GM10266 (cell line): ENCODE results near the gene SIM1.

Experiments
- DNase-seq: peaks from one replicate; pipeline ENCODE4 v3.0.0; 2012; ENCODE audit errors: extremely low spot score
- CTCF ChIP-seq: IDR thresholded peaks from 2 replicates; pipeline ENCODE4 v1.5.1; 2012; ENCODE audit warnings: mild to moderate bottlenecking, low read depth; ENCODE audit not compliant: control insufficient read depth, insufficient read depth; ENCODE audit errors: missing control alignments

Gene SIM1

DNA sequence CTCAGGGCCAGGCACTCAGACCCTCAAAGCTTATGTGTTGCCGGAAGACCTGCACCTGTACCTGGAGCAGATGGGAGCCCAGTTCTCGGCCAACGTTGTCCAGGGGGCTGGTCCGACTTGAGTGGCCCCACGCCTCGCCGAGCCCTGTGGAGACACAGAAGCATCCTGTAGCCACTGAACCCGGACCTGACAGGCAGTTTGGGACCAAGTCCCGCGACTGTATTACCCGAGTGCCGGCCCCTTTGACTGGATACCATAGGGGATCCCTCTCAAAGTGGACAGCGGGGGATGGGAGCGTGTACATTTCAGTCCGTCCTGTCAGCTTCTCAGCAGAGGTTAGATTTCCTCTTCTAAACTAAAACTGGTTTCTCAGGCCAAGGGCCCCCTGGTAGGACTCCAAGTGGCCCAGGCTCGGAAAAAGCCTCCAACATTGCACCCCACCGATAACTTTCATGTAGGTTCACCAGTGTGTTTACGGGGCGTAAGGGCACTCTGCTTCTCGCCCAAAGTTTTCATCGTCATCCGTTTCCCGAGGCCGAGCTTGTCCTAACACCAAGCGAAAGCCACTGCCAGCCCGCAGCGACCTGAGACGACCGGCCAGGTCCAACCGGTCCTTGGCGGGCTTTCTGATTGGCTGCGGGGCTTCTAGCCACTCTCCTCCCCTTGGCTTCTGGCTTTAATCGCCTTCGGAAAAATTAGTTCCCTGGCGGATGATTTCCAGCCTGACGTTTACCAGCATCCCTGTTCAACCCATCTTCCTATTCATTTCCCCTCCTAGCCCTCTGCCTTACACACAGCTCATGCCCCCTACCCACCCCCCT is 10.8 kb downstream of the SIM1 start:
- no peak for DNase-seq
- no peak for TF ChIP-seq CTCF

GRCh38 chr6:100452998-100453397 is 11.7 kb downstream of the SIM1 start:
- no peak for TF ChIP-seq CTCF
- DNase-seq: no peak

DNA sequence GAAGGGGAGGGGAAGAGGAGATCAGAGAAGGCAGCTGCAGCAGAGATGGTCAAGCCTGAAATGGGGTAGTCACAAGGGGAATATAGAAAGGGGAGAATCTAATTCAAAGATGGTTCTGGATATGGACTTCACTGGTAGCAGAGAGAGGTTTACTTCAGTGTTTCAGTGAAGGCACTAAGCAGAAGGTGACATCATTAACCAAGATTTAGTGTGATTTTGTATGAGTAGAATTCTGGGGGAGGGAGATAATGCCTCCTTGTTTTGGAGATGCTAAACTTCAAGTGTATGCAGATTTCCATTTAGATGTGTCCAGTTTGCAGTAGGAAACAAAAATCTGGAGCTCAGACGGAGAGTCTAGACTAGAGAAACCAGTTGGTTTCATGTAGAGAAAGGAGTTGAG is 13.1 kb downstream of the SIM1 start:
- DNase-seq: no peak
- no peak for TF ChIP-seq CTCF

GRCh38 chr6:100449239-100449691 is 15.5 kb downstream of the SIM1 start:
- DNase-seq: no peak
- TF ChIP-seq CTCF: no peak

GRCh38 chr6:100447900-100448748 is 16.6 kb downstream of the SIM1 start:
- no peak for DNase-seq
- TF ChIP-seq CTCF: no peak

- no peak for DNase-seq
- no peak for TF ChIP-seq CTCF
These were observed 17.4 kb downstream of the SIM1 start for GRCh38 chr6:100447081-100447899.
